ENCODE results near the gene PERM1. TPM values are rescaled to one million over a fixed set of nuclear protein-coding genes. Genes with fewer than 3 reads are reported as not detected.

PERM1 gene
- total RNA-seq, 1 donor from 2014 or later = not detected

DNA sequence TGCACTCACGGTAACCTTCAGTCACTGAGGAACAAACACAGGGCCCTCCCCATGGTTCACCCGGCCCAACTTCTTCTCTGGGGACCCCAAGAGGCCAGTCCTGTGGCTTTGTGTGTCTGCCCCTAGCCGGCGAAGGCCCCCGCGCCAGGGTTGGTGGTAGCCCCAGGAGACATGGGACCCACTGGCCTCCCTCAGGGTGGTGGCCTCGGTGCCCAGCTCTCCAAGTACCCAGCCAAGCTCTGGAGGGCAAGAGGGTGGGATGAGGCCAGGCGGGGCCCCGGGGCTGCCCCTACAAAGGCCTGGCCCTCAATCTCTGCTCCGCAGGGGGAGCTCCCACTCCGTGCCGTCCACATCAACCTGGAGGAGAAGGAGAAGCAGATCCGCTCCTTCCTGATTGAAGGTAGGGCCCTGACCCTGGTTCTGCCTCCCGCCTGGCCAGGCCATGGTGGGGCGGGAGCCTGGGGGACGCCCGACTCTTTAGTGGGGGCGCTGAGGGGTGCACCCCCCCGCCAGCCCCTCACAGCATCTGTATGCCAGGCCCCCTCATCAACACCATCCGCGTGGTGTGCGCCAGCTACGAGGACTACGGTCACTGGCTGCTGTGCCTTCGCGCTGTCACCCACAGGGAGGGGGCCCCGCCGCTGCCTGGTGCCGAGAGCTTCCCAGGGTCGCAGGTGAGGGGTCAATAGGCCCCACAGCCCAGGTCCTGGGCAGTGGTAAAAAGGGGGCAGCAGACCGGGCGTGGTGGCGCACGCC, 10.0 kb downstream of the PERM1 start:
- H3K9me3 ChIP-seq = no peaks in the 10 kb centered on the region
- H3K27me3 ChIP-seq (ENCODE audit: low read depth) = peaks cover 72% of the 10 kb centered on the region
- no peak overlapping the region for H3K4me3 ChIP-seq
- H3K27ac ChIP-seq = no peak overlapping the region
- H3K4me1 ChIP-seq = peaks cover 16% of the 10 kb centered on the region
- intact Hi-C loops (cut with DNase I) = no loop called here
- DNase-seq (no peak), ATAC-seq (no peak)
- TF ChIP-seq, protein P1, sequence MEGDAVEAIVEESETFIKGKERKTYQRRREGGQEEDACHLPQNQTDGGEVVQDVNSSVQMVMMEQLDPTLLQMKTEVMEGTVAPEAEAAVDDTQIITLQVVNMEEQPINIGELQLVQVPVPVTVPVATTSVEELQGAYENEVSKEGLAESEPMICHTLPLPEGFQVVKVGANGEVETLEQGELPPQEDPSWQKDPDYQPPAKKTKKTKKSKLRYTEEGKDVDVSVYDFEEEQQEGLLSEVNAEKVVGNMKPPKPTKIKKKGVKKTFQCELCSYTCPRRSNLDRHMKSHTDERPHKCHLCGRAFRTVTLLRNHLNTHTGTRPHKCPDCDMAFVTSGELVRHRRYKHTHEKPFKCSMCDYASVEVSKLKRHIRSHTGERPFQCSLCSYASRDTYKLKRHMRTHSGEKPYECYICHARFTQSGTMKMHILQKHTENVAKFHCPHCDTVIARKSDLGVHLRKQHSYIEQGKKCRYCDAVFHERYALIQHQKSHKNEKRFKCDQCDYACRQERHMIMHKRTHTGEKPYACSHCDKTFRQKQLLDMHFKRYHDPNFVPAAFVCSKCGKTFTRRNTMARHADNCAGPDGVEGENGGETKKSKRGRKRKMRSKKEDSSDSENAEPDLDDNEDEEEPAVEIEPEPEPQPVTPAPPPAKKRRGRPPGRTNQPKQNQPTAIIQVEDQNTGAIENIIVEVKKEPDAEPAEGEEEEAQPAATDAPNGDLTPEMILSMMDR (IDR thresholded peaks at IDR 0.05) = no peak
- no peaks in the 10 kb centered on the region for H3K36me3 ChIP-seq

DNA sequence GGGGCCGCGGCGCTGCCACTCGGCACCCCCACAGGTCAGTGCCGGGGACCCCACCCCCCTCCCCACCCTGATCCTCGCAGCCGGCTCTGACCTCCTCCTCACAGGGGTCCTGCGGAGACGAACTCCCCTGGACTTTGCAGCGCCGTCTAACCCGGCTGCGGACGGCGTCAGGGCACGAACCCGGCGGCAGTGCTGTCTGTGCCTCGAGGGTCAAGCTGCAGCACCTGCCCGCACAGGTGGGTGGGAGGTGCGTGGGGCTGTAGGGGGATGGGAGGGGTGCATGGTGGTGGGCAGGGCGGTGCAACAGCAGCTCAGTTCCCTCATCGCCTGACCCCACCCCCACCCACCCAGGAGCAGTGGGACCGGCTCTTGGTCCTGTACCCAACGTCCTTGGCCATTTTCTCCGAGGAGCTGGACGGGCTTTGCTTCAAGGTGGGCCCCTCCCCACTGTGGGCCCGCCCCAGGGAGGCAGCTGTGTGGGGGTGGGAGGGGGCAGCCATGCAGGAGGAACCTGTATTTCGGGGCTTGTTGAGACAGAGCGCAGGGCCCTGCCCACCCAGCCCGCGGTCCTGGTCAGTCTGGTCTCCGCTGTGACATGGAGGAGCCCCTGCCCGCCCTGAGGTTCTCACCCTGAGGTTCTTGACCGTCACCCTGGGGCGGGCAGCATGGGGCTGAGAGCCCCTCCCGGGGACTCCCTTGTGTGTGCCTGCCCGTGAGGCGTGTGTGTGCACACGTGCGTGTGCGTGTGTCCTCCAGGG, 10.7 kb downstream of the PERM1 start:
- DNase-seq (no peak), ATAC-seq (no peak)
- no peak overlapping the region for H3K27ac ChIP-seq
- TF ChIP-seq, protein P1 (IDR thresholded peaks at IDR 0.05) = no peak
- H3K27me3 ChIP-seq (ENCODE audit: low read depth) = peaks cover 69% of the 10 kb centered on the region
- intact Hi-C loops (cut with DNase I) = no loop called here
- no peaks in the 10 kb centered on the region for H3K9me3 ChIP-seq
- H3K36me3 ChIP-seq = no peaks in the 10 kb centered on the region
- no peak overlapping the region for H3K4me3 ChIP-seq
- peaks cover 20% of the 10 kb centered on the region for H3K4me1 ChIP-seq

DNA sequence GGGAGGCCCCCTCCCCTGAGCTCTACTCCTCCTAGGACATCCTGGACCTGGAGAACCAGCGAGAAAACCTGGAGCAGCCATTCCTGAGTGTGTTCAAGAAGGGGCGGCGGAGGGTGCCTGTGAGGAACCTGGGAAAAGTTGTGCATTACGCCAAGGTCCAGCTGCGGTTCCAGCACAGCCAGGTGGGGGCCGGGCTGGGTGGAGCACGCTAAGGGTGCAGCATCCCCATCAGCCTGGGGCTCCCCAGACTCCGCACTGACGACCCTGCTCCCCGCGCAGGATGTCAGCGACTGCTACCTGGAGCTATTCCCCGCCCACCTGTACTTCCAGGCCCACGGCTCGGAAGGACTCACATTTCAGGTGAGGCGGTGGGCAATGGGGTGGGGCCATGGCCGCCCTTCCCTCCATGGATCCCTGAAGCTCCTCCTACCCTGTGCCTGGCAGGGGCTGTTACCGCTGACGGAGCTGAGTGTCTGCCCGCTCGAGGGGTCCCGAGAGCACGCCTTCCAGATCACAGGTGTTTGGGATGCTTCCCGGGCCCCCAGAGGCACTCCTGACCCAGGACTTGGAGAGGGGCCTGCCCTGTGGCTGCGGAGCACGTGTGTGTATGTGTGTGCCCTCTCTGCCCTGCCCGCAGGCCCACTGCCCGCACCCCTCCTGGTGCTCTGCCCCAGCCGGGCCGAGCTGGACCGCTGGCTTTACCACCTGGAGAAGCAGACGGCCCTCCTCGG, 11.5 kb downstream of the PERM1 start:
- TF ChIP-seq, protein P1 (IDR thresholded peaks at IDR 0.05) = no peak
- no peaks in the 10 kb centered on the region for H3K9me3 ChIP-seq
- H3K4me1 ChIP-seq = peaks cover 18% of the 10 kb centered on the region
- intact Hi-C loops (cut with DNase I) = no loop called here
- H3K4me3 ChIP-seq = no peak overlapping the region
- no peak overlapping the region for H3K27ac ChIP-seq
- no peak for DNase-seq
- H3K36me3 ChIP-seq = no peaks in the 10 kb centered on the region
- ATAC-seq = no peak
- peaks cover 63% of the 10 kb centered on the region for H3K27me3 ChIP-seq (ENCODE audit: low read depth)

DNA sequence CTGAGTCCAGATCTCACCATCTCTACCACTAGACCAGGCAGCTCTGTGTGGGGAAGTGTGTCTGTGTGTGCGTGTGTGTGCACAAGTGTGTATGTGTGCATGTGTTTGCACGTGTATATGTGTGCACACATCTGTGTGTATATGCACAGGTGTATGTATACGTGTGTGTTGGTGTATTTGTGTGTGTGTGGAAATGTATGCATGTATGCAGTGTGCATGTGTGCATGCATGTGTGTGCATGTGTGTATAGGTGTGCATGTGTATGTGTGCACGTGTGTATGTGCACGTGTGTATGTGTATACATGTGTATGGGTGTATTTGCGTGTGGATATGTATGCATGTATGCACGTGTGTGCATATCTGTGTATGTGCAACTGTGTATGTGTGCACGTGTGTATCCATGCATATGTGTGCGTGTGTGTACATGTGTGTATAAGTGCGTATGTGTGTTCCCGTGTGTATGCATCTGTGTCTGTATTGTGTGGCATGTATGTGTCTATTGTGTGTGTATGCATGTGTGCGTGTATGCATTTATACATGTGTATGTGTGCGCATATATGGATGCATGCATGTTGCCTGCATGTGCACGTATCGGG, 12.5 kb downstream of the PERM1 start:
- ATAC-seq (no peak), DNase-seq (no peak)
- intact Hi-C loops (cut with DNase I) = no loop called here
- H3K9me3 ChIP-seq = no peaks in the 10 kb centered on the region
- TF ChIP-seq, protein P1 (IDR thresholded peaks at IDR 0.05) = no peak
- H3K4me3 ChIP-seq = no peak overlapping the region
- H3K36me3 ChIP-seq = no peaks in the 10 kb centered on the region
- no peak overlapping the region for H3K27ac ChIP-seq
- H3K4me1 ChIP-seq = peaks cover 16% of the 10 kb centered on the region
- H3K27me3 ChIP-seq (ENCODE audit: low read depth) = peaks cover 57% of the 10 kb centered on the region
